RCC 7860 (cell line): ENCODE results near the gene INTS7.
A peak's percentile ranks its signal among the peaks of the same experiment; 100 is the strongest.
"Not testable (repeated sequence)": the region's sequence is repeated elsewhere in the genome, so short reads cannot be mapped to it uniquely, and the experiment has no call there.

Experiments
- DNase-seq: peaks from one replicate; pipeline ENCODE4 v3.0.0-alpha.2; 2015; ENCODE audit warnings: low spot score
- FAIRE-seq: peaks from 2 replicates; lab custom pipeline; 2012; peaks lifted over from hg19 to GRCh38; lab: Jason Lieb, UNC

INTS7 gene

GRCh38 chr1:211937422-211937821 lies 97.9 kb downstream of the INTS7 start:
- not testable (repeated sequence) for DNase-seq, FAIRE-seq

GRCh38 chr1:211935448-211935970 lies 99.8 kb downstream of the INTS7 start:
- DNase-seq, result no peak
- no peak for FAIRE-seq

- FAIRE-seq (no peak), DNase-seq (no peak)
These were observed 101.2 kb downstream of the INTS7 start for GRCh38 chr1:211933946-211934714.

GRCh38 chr1:211932933-211933254 lies 102.5 kb downstream of the INTS7 start:
- FAIRE-seq, result no peak

GRCh38 chr1:211932231-211932932 lies 103.0 kb downstream of the INTS7 start:
- DNase-seq, result no peak
- no peak for FAIRE-seq

More at GRCh38 chr1:211932933-211933254, 102.5 kb downstream of the INTS7 start:
- no peak for DNase-seq

- DNase-seq (no peak), FAIRE-seq (no peak)
These were observed 105.7 kb downstream of the INTS7 start for GRCh38 chr1:211929683-211930082.

- FAIRE-seq (no peak), DNase-seq (no peak)
These were observed 106.2 kb downstream of the INTS7 start for GRCh38 chr1:211928993-211929637.

- no peak for FAIRE-seq
- DNase-seq, result no peak
These were observed 107.0 kb downstream of the INTS7 start for GRCh38 chr1:211928290-211928801.

- DNase-seq, result no peak
These were observed 110.3 kb downstream of the INTS7 start for GRCh38 chr1:211925016-211925415.

GRCh38 chr1:211924256-211924655 lies 111.1 kb downstream of the INTS7 start:
- FAIRE-seq (no peak), DNase-seq (no peak)

More at GRCh38 chr1:211925016-211925415, 110.3 kb downstream of the INTS7 start:
- no peak for FAIRE-seq

GRCh38 chr1:211923095-211923494 lies 112.3 kb downstream of the INTS7 start:
- no peak for FAIRE-seq
- DNase-seq, result no peak

GRCh38 chr1:211921579-211922095 lies 113.7 kb downstream of the INTS7 start:
- FAIRE-seq (no peak), DNase-seq (no peak)

GRCh38 chr1:211920602-211921226 lies 114.6 kb downstream of the INTS7 start:
- FAIRE-seq, result no peak
- no peak for DNase-seq

- DNase-seq, result no peak
- FAIRE-seq, result no peak
These were observed 115.2 kb downstream of the INTS7 start for GRCh38 chr1:211920141-211920572.

GRCh38 chr1:211918843-211919414 lies 116.4 kb downstream of the INTS7 start:
- FAIRE-seq, result no peak
- DNase-seq, result no peak

- peak; percentile 20 for DNase-seq
- FAIRE-seq, result peak; percentile 73
These were observed 118.9 kb downstream of the INTS7 start for GRCh38 chr1:211916458-211916857.

- FAIRE-seq (no peak), DNase-seq (no peak)
These were observed 119.4 kb downstream of the INTS7 start for GRCh38 chr1:211915924-211916323.

GRCh38 chr1:211912844-211913432 lies 122.4 kb downstream of the INTS7 start:
- FAIRE-seq (no peak), DNase-seq (no peak)

- no peak for DNase-seq
These were observed 123.3 kb downstream of the INTS7 start for GRCh38 chr1:211912038-211912437.

More at GRCh38 chr1:211912038-211912437, 123.3 kb downstream of the INTS7 start:
- no peak for FAIRE-seq
